Uterus (tissue), 4 donors: ENCODE measurements around the gene CLASP2. TPM values are rescaled to one million over a fixed set of nuclear protein-coding genes. Genes with fewer than 3 reads are reported as not detected.

Experiments
- DNase-seq, 2 donors: peaks; one replicate each; pipeline ENCODE4 v3.0.0-alpha.2; 2019 to 2020
- H3K27ac ChIP-seq, 2 donors: fragments of 200-600 bp; sonication (generic); 1 replicate in 1 of 2; 2 replicates in 1 of 2; pipeline ENCODE4 v1.5.1; 2016 to 2018
- H3K27me3 ChIP-seq, 2 donors: fragments of 200-600 bp; sonication (generic); one replicate each; pipeline ENCODE4 v1.5.1; 2018 to 2019; ENCODE audit warnings: control low read depth in 1 of 2
- H3K36me3 ChIP-seq, 2 donors: fragments of 200-600 bp; sonication (generic); one replicate each; pipeline ENCODE4 v1.5.1; 2019; ENCODE audit warnings: control low read depth in 1 of 2
- H3K4me1 ChIP-seq, 2 donors: fragments of 200-600 bp; sonication (generic); one replicate each; pipeline ENCODE4 v1.5.1; 2018 to 2019; ENCODE audit warnings: control low read depth in 1 of 2
- H3K4me3 ChIP-seq, 2 donors: fragments of 200-600 bp; sonication (generic); 1 replicate in 1 of 2; 2 replicates in 1 of 2; pipeline ENCODE4 v1.5.1; 2018 to 2019; ENCODE audit warnings: mild to moderate bottlenecking in 1 of 2
- H3K9me3 ChIP-seq, 2 donors: fragments of 200-600 bp; sonication (generic); one replicate each; pipeline ENCODE4 v1.5.1; 2019; ENCODE audit warnings: control low read depth in 1 of 2
- CTCF ChIP-seq, 4 experiments: fragments of 200-600 bp in 2 of 4; fragments of 450-650 bp in 2 of 4; sonication (generic) in 2 of 4; IDR thresholded peaks; one replicate each; pipeline ENCODE4 v1.5.1; 2016 to 2019; ENCODE audit warnings: antibody characterized with exemption in 4 of 4, mild to moderate bottlenecking in 2 of 4, moderate library complexity in 1 of 4
- POLR2A ChIP-seq, 2 donors: fragments of 450-650 bp; IDR thresholded peaks; one replicate each; pipeline ENCODE4 v1.6.1; 2016; ENCODE audit warnings: antibody characterized with exemption in 2 of 2, mild to moderate bottlenecking in 1 of 2, moderate library complexity in 1 of 2
- intact Hi-C: fragments of 100-400 bp; cut with DNase I; formaldehyde crosslinking; loops from one replicate; pipeline ENCODE4 v1.15.1; 2023; ENCODE audit warnings: low total_unique reads
- total RNA-seq, 4 donors: library from RNA; depleted of rRNA in 3 of 4; stranded (reverse); fragments of >200 nt in 3 of 4; gene quantifications; one replicate each; pipeline versions ENCODE4 v1.1.0 to v1.2.4, GENCODE V29; 2014 to 2023
- donor health status: DM: yes; HTN: yes; CAD: no.

The CLASP2 gene
- total RNA-seq, 4 donors from 2014 or later = 34.1 to 159 (median 76.2) TPM

DNA sequence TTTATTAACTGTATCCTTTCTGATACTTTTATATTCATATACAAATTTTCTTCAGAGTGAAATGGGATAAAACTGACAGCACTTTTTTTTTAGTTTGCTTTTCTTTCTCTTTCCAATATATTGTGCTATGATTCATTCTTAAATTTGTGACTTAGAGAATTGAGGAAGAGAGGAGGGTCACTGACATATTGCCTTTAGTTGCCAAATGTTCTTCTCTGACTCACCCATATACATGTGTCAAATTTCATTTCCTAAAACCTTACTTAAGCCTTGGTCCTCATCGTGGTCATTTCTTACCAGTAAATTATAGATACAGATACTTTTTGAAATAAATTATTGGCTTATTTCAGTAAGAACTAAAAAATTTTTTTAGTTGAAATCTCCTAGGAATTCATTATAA is 53.9 kb downstream of the CLASP2 start:
- no peak for DNase-seq
- intact Hi-C loops = no loop called here
- Histone ChIP-seq H3K9me3 (no peaks in the 10 kb centered on the region), H3K4me3 (no peak overlapping the region), H3K4me1 (no peaks in the 10 kb centered on the region), H3K36me3 (no peaks in the 10 kb centered on the region), H3K27ac (no peak overlapping the region), H3K27me3 (no peaks in the 10 kb centered on the region)
- TF ChIP-seq POLR2A (IDR thresholded peaks at IDR 0.05) = no peak
- TF ChIP-seq CTCF (IDR thresholded peaks at IDR 0.05) = no peak

- H3K27me3 ChIP-seq = no peaks in the 10 kb centered on the region
- no peak for DNase-seq
- H3K4me1 ChIP-seq = no peaks in the 10 kb centered on the region
- no peak overlapping the region for H3K4me3 ChIP-seq
- no peak overlapping the region for H3K27ac ChIP-seq
- H3K9me3 ChIP-seq = no peaks in the 10 kb centered on the region
- intact Hi-C loops = no loop called here
- no peak for TF ChIP-seq CTCF (IDR thresholded peaks at IDR 0.05)
- no peak for TF ChIP-seq POLR2A (IDR thresholded peaks at IDR 0.05)
- H3K36me3 ChIP-seq = no peaks in the 10 kb centered on the region
Observed at GRCh38 chr3:33663042-33663441, 55.0 kb downstream of the CLASP2 start.

DNA sequence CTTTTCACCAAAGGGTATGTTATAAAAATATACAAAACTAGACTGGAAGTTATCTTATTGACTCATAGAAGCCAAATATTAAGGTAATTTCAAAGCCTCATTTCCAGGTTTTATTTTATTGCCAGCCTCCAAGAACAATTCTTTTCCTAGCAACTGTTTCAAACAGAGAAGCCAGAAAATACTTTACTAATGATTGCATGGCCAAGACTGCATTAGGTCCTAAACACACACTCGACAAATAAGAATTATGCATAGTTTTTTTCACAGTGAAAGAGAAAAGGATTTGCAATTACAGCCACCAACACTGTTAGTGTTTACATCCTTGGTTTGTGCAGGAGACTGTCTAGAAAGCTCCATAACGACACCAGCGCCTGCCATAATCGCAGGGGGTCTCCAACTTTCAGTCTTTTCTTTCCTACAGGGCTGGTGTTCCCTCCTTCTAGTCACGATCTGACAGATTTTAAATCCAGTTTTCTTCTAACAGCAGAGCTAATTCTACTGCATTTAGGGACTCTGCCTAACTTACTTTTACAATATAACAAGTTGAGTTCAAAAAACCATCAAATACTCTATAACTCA is 58.1 kb downstream of the CLASP2 start:
- H3K4me1 ChIP-seq = no peaks in the 10 kb centered on the region
- no peaks in the 10 kb centered on the region for H3K36me3 ChIP-seq
- no peaks in the 10 kb centered on the region for H3K9me3 ChIP-seq
- TF ChIP-seq POLR2A (IDR thresholded peaks at IDR 0.05) (no peak), CTCF (IDR thresholded peaks at IDR 0.05) (no peak)
- no peaks in the 10 kb centered on the region for H3K27me3 ChIP-seq
- peak overlapping the region; percentile 35 to 44 for H3K4me3 ChIP-seq
- peak overlapping the region; percentile 63 to 87 for H3K27ac ChIP-seq
- no peak for DNase-seq
- intact Hi-C loops = no loop called here

GRCh38 chr3:33658991-33659848 is 58.8 kb downstream of the CLASP2 start:
- Histone ChIP-seq H3K27ac (peak overlapping the region; percentile 63 to 87), H3K27me3 (no peaks in the 10 kb centered on the region), H3K4me1 (no peaks in the 10 kb centered on the region), H3K9me3 (no peaks in the 10 kb centered on the region), H3K4me3 (peak overlapping the region; percentile 35 to 44), H3K36me3 (no peaks in the 10 kb centered on the region)
- peak; percentile 46 to 54 for DNase-seq
- intact Hi-C loops = no loop called here
- no peak for TF ChIP-seq POLR2A (IDR thresholded peaks at IDR 0.05)
- no peak for TF ChIP-seq CTCF (IDR thresholded peaks at IDR 0.05)

GRCh38 chr3:33658621-33658990 is 59.4 kb downstream of the CLASP2 start:
- intact Hi-C loops = no loop called here
- Histone ChIP-seq H3K4me3 (peak overlapping the region; percentile 35 to 44), H3K4me1 (no peaks in the 10 kb centered on the region), H3K27ac (peak overlapping the region; percentile 63 to 87), H3K36me3 (no peaks in the 10 kb centered on the region), H3K27me3 (no peaks in the 10 kb centered on the region), H3K9me3 (no peaks in the 10 kb centered on the region)
- TF ChIP-seq POLR2A (IDR thresholded peaks at IDR 0.05) = no peak
- no peak for TF ChIP-seq CTCF (IDR thresholded peaks at IDR 0.05)
- DNase-seq = no peak
